MM.1S (cell line): ENCODE data around the gene PCDHGA7.

Experiments used
- DNase-seq: peaks from one replicate; pipeline ENCODE4 v3.0.0-alpha.2; 2015
- H2AFZ ChIP-seq: fragments of 300-600 bp; sonication (generic); 2 replicates; pipeline ENCODE4 v1.6.0; 2016; ENCODE audit warnings: antibody characterized with exemption, low read length
- H3F3A ChIP-seq: fragments of 300-600 bp; sonication (generic); 2 replicates; pipeline ENCODE4 v1.6.1; 2016; ENCODE audit warnings: mild to moderate bottlenecking, antibody characterized with exemption, low read length, moderate library complexity, mixed read lengths; ENCODE audit not compliant: insufficient read depth
- H3K27ac ChIP-seq: fragments of 300-600 bp; sonication (generic); 2 replicates; pipeline ENCODE4 v1.5.1; 2016; ENCODE audit warnings: mild to moderate bottlenecking, low read length
- H3K27me3 ChIP-seq: fragments of 300-600 bp; sonication (generic); replicated peaks from 2 replicates; pipeline ENCODE4 v1.6.0; 2016; ENCODE audit warnings: low read length; ENCODE audit not compliant: insufficient read depth
- H3K36me3 ChIP-seq: fragments of 300-600 bp; sonication (generic); replicated peaks from 2 replicates; pipeline ENCODE4 v1.6.1; 2016; ENCODE audit warnings: mild to moderate bottlenecking, low read length, mixed read lengths; ENCODE audit not compliant: insufficient read depth
- H3K4me1 ChIP-seq: fragments of 300-600 bp; sonication (generic); 2 replicates; pipeline ENCODE4 v1.6.1; 2016; ENCODE audit warnings: low read length, mixed read lengths
- H3K4me2 ChIP-seq: fragments of 300-600 bp; sonication (generic); 2 replicates; pipeline ENCODE4 v1.6.0; 2016; ENCODE audit warnings: low read depth, low read length
- H3K4me3 ChIP-seq: fragments of 300-600 bp; sonication (generic); 2 replicates; pipeline ENCODE4 v1.5.1; 2016; ENCODE audit warnings: low read length, mixed read lengths
- H3K79me2 ChIP-seq: fragments of 300-600 bp; sonication (generic); 2 replicates; pipeline ENCODE4 v1.6.1; 2016; ENCODE audit warnings: mixed run types, low read length, mixed read lengths
- H3K9ac ChIP-seq: fragments of 300-600 bp; sonication (generic); 2 replicates; pipeline ENCODE4 v1.6.1; 2016; ENCODE audit warnings: low read length, mixed read lengths
- H3K9me2 ChIP-seq: fragments of 300-600 bp; sonication (generic); replicated peaks from 2 replicates; pipeline ENCODE4 v1.6.1; 2016; ENCODE audit warnings: mild to moderate bottlenecking, low read length, mixed read lengths; ENCODE audit not compliant: insufficient read depth
- H3K9me3 ChIP-seq: fragments of 300-600 bp; sonication (generic); replicated peaks from 2 replicates; pipeline ENCODE4 v1.6.1; 2016; ENCODE audit warnings: mild to moderate bottlenecking, low read length, mixed read lengths; ENCODE audit not compliant: insufficient read depth
- H4K20me1 ChIP-seq: fragments of 300-600 bp; sonication (generic); 2 replicates; pipeline ENCODE4 v1.6.1; 2016; ENCODE audit warnings: mild to moderate bottlenecking, low read length, moderate library complexity, mixed read lengths; ENCODE audit not compliant: insufficient read depth
- EZH2 ChIP-seq: fragments of 300-600 bp; sonication (generic); optimal IDR thresholded peaks from 2 replicates; pipeline ENCODE3; 2017; ENCODE audit warnings: low read depth, mild to moderate bottlenecking, antibody characterized with exemption, low read length, mixed read lengths
- EZH2phosphoT487 ChIP-seq: fragments of 300-600 bp; sonication (generic); IDR thresholded peaks from 2 replicates; pipeline ENCODE4 v1.6.1; 2018; ENCODE audit warnings: antibody characterized with exemption, low read length
- TF ChIP-seq, protein P1 (sequence below): fragments of 300-600 bp; sonication (generic); IDR thresholded peaks from 2 replicates; pipeline ENCODE4 v1.5.1; 2016; ENCODE audit warnings: antibody characterized with exemption, low read length, mixed read lengths

PCDHGA7 gene

DNA sequence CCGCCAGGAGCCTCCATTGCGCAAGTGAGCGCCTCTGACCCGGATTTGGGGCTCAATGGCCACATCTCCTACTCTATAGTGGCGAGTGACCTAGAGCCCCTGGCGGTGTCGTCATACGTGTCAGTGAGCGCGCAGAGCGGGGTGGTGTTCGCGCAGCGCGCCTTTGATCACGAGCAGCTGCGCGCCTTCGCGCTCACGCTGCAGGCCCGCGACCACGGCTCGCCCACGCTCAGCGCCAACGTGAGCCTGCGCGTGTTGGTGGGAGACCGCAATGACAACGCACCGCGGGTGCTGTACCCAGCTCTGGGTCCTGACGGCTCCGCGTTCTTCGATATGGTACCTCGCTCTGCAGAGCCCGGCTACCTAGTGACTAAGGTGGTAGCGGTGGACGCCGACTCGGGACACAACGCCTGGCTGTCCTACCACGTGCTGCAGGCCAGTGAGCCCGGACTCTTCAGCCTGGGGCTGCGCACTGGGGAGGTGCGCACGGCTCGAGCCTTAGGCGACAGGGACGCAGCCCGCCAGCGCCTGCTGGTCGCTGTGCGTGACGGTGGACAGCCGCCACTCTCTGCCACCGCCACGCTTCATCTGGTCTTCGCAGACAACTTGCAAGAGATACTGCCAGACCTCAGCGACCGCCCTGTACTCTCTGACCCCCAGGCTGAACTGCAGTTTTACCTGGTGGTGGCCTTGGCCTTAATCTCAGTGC is 27.2 kb downstream of the PCDHGA7 start:
- Histone ChIP-seq H3K27me3 (peaks cover 14% of the 10 kb centered on the region), H3K4me2 (no peak overlapping the region), H3K36me3 (no peaks in the 10 kb centered on the region; the same call in 1 of the 2 replicates), H3K9me2 (no peaks in the 10 kb centered on the region), H3K27ac (no peak overlapping the region), H3K4me1 (no peaks in the 10 kb centered on the region), H3K9ac (no peak overlapping the region), H3K79me2 (no peaks in the 10 kb centered on the region), H4K20me1 (no peaks in the 10 kb centered on the region), H3K9me3 (no peaks in the 10 kb centered on the region), H3K4me3 (no peak overlapping the region), H2AFZ (no peak overlapping the region), H3F3A (no peaks in the 10 kb centered on the region)
- TF ChIP-seq, protein P1, sequence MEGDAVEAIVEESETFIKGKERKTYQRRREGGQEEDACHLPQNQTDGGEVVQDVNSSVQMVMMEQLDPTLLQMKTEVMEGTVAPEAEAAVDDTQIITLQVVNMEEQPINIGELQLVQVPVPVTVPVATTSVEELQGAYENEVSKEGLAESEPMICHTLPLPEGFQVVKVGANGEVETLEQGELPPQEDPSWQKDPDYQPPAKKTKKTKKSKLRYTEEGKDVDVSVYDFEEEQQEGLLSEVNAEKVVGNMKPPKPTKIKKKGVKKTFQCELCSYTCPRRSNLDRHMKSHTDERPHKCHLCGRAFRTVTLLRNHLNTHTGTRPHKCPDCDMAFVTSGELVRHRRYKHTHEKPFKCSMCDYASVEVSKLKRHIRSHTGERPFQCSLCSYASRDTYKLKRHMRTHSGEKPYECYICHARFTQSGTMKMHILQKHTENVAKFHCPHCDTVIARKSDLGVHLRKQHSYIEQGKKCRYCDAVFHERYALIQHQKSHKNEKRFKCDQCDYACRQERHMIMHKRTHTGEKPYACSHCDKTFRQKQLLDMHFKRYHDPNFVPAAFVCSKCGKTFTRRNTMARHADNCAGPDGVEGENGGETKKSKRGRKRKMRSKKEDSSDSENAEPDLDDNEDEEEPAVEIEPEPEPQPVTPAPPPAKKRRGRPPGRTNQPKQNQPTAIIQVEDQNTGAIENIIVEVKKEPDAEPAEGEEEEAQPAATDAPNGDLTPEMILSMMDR, result no peak
- TF ChIP-seq EZH2phosphoT487, result no peak
- TF ChIP-seq EZH2, result no peak
- DNase-seq, result no peak

DNA sequence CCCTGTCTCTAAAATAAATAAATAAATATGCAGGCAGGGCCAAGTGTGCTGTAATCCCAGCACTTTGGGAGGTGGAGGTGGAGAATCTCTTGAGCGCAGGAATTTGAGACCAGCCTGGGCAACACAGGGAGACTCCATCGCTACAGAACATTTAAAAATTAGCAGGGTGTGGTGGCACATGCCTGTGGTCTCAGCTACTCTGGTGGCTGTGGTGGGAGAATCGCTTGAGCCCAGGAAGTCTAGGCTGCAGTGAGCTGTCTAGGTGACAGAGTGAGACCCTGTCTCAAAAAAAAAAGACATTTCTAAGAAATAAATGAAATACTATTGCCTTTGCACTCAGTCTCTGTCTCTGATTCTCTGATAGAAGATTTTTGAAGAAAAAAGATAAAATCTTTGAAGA is 29.0 kb downstream of the PCDHGA7 start:
- H3K9ac ChIP-seq, result no peak overlapping the region
- H2AFZ ChIP-seq, result no peak overlapping the region
- peaks cover 14% of the 10 kb centered on the region for H3K27me3 ChIP-seq
- no peaks in the 10 kb centered on the region for H3K9me2 ChIP-seq
- H3K4me1 ChIP-seq, result no peaks in the 10 kb centered on the region
- H3K4me3 ChIP-seq, result no peak overlapping the region
- no peaks in the 10 kb centered on the region for H4K20me1 ChIP-seq
- H3K79me2 ChIP-seq, result no peaks in the 10 kb centered on the region
- H3K27ac ChIP-seq, result no peak overlapping the region
- H3K4me2 ChIP-seq, result no peak overlapping the region
- no peaks in the 10 kb centered on the region; the same call in 1 of the 2 replicates for H3K36me3 ChIP-seq
- H3F3A ChIP-seq, result no peaks in the 10 kb centered on the region
- DNase-seq, result no peak
- no peaks in the 10 kb centered on the region for H3K9me3 ChIP-seq
- TF ChIP-seq EZH2phosphoT487 (no peak), EZH2 (no peak)
- TF ChIP-seq, protein P1, result no peak

DNA sequence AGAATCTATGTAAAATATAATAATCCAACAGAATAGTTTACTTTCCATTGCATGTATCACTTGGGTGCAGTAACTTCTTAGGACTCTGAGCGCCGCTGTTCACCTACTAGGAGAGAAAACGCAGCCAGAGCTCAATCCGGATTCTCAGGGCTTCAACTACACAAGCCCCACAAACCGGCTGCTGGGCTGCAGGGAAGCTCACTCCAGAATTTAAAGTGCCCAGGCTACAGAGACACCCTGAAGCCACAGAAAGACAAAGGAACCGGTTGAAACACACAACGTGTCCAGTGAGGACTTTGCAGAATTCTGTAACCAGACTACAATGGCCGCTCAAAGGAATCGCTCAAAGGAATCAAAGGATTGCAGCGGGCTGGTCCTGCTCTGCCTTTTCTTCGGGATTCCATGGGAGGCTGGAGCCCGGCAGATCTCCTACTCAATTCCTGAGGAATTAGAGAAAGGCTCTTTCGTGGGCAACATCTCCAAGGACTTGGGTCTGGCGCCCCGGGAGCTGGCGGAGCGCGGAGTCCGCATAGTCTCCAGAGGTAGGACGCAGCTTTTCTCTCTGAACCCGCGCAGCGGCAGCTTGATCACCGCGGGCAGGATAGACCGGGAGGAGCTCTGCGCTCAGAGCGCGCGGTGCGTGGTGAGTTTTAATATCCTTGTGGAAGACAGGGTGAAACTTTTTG is 30.5 kb downstream of the PCDHGA7 start, which contains the start of gene PCDHGA10:
Gene PCDHGA10 (plus strand): TSS at position 134 of the 686 bp plus-strand sequence. CDS start 189 bp downstream, at position 323.
- Histone ChIP-seq H3K4me2 (peak within 1 kb of the TSS; percentile 57), H3K9me3 (no peaks in the 10 kb centered on the region), H3K36me3 (no peaks in the 10 kb centered on the region), H3F3A (no peaks in the 10 kb centered on the region), H3K27ac (no peak within 1 kb of the TSS), H3K9me2 (no peaks in the 10 kb centered on the region), H3K4me3 (peak within 1 kb of the TSS; percentile 55), H3K79me2 (no peaks in the 10 kb centered on the region), H4K20me1 (no peaks in the 10 kb centered on the region), H3K27me3 (peaks cover 14% of the 10 kb centered on the region), H3K9ac (no peak within 1 kb of the TSS), H2AFZ (peak within 1 kb of the TSS; percentile 54), H3K4me1 (no peaks in the 10 kb centered on the region)
- no peak for TF ChIP-seq EZH2phosphoT487
- TF ChIP-seq, protein P1, result peak; percentile 73
- no peak for TF ChIP-seq EZH2
- DNase-seq, result peak; percentile 80
